Thoracic aorta (tissue), 2 donors: ENCODE results near the gene FNDC3B. TPM values are rescaled to one million over a fixed set of nuclear protein-coding genes. Genes with fewer than 3 reads are reported as not detected.

Experiments used
- ATAC-seq: fragments of 150-250 bp; one replicate; pipeline ENCODE4 v1.8.0; 2017; ENCODE audit warnings: low read depth; ENCODE audit not compliant: insufficient number of reproducible peaks, low FRiP score
- DNase-seq: peaks from one replicate; pipeline ENCODE4 v3.0.0-alpha.2; 2020; ENCODE audit warnings: low spot score
- H3K27ac ChIP-seq, 2 donors: fragments of 200-600 bp; sonication (generic); 1 replicate in 1 of 2; 2 replicates in 1 of 2; pipeline ENCODE4 v1.5.1; 2016; ENCODE audit warnings: mild to moderate bottlenecking in 2 of 2, moderate library complexity in 2 of 2
- H3K27me3 ChIP-seq: fragments of 200-600 bp; sonication (generic); replicated peaks from 2 replicates; pipeline ENCODE4 v1.6.0; 2016; ENCODE audit warnings: mild to moderate bottlenecking; ENCODE audit not compliant: insufficient read depth
- H3K36me3 ChIP-seq: fragments of 200-600 bp; sonication (generic); one replicate; pipeline ENCODE4 v1.5.1; 2016
- H3K4me1 ChIP-seq, 2 donors: fragments of 200-600 bp; sonication (generic); 1 replicate in 1 of 2; 2 replicates in 1 of 2; pipeline versions ENCODE4 v1.5.1 to v1.6.0; 2016; ENCODE audit warnings: low read depth in 2 of 2, mild to moderate bottlenecking in 1 of 2; ENCODE audit not compliant: control insufficient read depth in 1 of 2
- H3K4me3 ChIP-seq: fragments of 200-600 bp; sonication (generic); 2 replicates; pipeline ENCODE4 v1.5.1; 2016; ENCODE audit warnings: mild to moderate bottlenecking
- H3K9me3 ChIP-seq: fragments of 200-600 bp; sonication (generic); 2 replicates; pipeline ENCODE4 v1.5.1; 2016
- total RNA-seq, 2 donors: library from RNA; depleted of rRNA; stranded (reverse); fragments of >200 nt; gene quantifications; one replicate each; pipeline versions ENCODE4 v1.1.0 to v1.2.3, GENCODE V29; 2016
- TF ChIP-seq, protein P1 (sequence below): fragments of 200-600 bp; sonication (generic); IDR thresholded peaks from one replicate; pipeline ENCODE4 v1.5.1; 2019; ENCODE audit warnings: antibody characterized with exemption

FNDC3B gene
- total RNA-seq, 2 donors from 2014 or later = 113 to 163 TPM

DNA sequence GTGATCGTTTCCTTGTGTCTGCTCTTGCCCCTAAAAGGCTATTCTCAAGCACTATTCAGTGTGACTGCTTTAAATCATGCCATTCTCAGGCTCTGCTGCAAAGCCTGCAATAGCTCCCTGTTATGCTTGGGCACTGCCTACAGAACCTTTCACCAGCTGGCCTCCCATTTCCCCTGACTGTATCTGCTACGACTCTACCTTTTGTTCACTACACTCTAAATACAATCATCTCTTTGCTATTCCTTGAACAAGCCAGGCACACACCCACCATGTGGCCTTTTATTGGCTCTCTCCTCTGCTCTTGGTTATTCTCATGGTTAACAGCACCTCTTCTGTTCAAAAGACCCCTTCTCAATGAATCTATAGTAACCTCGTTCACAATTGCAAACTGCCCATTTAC is 29.6 kb upstream of the FNDC3B start:
- ATAC-seq (no peak), DNase-seq (no peak)
- Histone ChIP-seq H3K4me1 (no peaks in the 10 kb centered on the region), H3K36me3 (no peaks in the 10 kb centered on the region), H3K9me3 (no peaks in the 10 kb centered on the region), H3K4me3 (no peak overlapping the region), H3K27ac (no peak overlapping the region), H3K27me3 (no peaks in the 10 kb centered on the region)
- TF ChIP-seq, protein P1, sequence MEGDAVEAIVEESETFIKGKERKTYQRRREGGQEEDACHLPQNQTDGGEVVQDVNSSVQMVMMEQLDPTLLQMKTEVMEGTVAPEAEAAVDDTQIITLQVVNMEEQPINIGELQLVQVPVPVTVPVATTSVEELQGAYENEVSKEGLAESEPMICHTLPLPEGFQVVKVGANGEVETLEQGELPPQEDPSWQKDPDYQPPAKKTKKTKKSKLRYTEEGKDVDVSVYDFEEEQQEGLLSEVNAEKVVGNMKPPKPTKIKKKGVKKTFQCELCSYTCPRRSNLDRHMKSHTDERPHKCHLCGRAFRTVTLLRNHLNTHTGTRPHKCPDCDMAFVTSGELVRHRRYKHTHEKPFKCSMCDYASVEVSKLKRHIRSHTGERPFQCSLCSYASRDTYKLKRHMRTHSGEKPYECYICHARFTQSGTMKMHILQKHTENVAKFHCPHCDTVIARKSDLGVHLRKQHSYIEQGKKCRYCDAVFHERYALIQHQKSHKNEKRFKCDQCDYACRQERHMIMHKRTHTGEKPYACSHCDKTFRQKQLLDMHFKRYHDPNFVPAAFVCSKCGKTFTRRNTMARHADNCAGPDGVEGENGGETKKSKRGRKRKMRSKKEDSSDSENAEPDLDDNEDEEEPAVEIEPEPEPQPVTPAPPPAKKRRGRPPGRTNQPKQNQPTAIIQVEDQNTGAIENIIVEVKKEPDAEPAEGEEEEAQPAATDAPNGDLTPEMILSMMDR = no peak

DNA sequence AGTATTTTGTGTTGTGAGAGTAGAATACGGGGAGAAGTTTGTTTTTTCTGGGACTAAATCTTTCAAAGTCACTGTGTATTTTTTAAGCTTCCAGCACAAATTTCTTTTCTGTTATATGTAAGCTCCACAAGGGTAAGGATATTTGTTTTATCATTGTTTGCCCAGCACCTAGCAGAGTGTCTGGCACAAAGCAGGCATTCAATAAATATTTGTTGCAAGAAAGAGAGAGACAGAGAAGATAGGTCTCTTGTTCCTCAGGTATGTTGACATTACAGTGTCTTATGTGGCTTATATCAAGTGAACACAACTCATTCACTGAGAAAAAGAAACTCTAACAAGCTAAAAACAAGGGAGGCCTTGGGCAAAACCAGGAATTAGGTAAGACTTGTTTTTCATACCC is 26.6 kb upstream of the FNDC3B start:
- TF ChIP-seq, protein P1 = no peak
- ATAC-seq (no peak), DNase-seq (no peak)

DNA sequence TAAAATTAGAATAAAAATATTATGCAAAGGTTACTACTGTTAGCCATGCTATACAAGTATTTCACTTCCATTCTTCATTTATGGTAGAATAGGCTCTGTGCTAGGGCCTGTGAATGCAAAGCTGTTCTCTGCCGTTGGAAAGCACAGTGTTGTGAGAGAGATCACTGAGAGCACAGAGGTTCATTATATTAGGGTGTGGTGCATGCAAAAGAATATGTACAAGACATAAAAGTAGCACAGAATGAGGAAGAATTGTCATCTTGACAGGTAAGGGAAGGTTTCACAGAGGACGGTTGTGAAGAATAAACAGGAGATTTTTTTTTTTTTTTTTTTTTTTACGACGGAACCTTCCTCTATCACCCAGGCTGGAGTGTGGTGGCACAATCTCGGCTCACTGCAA is 25.2 kb upstream of the FNDC3B start:
- no peaks in the 10 kb centered on the region for H3K9me3 ChIP-seq
- TF ChIP-seq, protein P1 = no peak
- DNase-seq (no peak), ATAC-seq (no peak)
- H3K4me3 ChIP-seq = no peak overlapping the region
- no peaks in the 10 kb centered on the region for H3K27me3 ChIP-seq
- no peak overlapping the region for H3K27ac ChIP-seq
- H3K36me3 ChIP-seq = no peaks in the 10 kb centered on the region
- no peaks in the 10 kb centered on the region for H3K4me1 ChIP-seq

More for the DNA sequence above, 26.6 kb upstream of the FNDC3B start:
- no peaks in the 10 kb centered on the region for H3K36me3 ChIP-seq
- H3K4me3 ChIP-seq = no peak overlapping the region
- H3K4me1 ChIP-seq = no peaks in the 10 kb centered on the region
- H3K27me3 ChIP-seq = no peaks in the 10 kb centered on the region
- no peaks in the 10 kb centered on the region for H3K9me3 ChIP-seq
- no peak overlapping the region for H3K27ac ChIP-seq

DNA sequence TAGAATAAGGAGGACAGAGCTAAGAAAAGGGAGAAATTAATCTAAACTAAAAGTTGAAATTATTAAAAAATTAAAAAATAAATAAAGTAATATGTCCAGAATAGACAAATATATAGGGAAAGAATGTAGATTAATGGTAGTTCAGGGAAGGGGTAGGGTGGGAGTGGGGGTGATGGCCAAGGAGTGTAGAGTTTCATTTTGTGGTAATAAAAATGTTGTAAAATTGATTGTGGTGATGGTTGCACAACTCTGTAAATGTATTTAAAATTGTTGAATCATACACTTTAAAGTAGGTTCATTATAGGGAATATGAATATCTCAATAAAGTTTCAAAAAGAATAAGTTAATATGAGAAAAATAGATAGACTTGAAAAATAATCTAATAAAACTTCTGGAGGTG is 21.0 kb upstream of the FNDC3B start:
- Histone ChIP-seq H3K9me3 (no peaks in the 10 kb centered on the region), H3K27me3 (no peaks in the 10 kb centered on the region), H3K4me1 (no peaks in the 10 kb centered on the region), H3K36me3 (no peaks in the 10 kb centered on the region), H3K27ac (no peak overlapping the region), H3K4me3 (no peak overlapping the region)
- no peak for ATAC-seq
- TF ChIP-seq, protein P1 = no peak
- DNase-seq = no peak

DNA sequence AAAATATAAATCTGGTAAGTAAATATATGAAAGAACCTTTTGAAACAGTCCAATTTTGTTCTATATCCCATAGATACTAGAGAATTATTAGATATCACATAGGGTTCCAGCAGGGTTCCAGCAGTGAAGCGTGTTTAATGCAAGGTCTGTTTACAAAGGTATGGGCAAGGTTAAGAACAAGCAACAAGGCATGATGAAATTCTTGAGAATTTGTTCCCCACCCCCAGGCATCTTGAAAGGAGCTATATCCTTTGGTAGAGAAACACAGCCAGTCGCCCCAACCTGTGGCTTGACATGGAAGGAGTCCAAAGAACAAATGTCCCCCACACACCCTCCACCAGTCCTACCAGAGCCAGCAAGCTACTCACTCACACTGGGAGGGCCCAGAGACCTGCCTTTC is 18.6 kb upstream of the FNDC3B start:
- ATAC-seq = no peak
- TF ChIP-seq, protein P1 = no peak
- H3K27me3 ChIP-seq = no peaks in the 10 kb centered on the region

More for the DNA sequence above, 18.6 kb upstream of the FNDC3B start:
- Histone ChIP-seq H3K27ac (no peak overlapping the region), H3K9me3 (no peaks in the 10 kb centered on the region), H3K4me3 (no peak overlapping the region), H3K36me3 (no peaks in the 10 kb centered on the region), H3K4me1 (no peaks in the 10 kb centered on the region)
- no peak for DNase-seq
